ENCODE results near the gene DAND5.

The DAND5 gene

DNA sequence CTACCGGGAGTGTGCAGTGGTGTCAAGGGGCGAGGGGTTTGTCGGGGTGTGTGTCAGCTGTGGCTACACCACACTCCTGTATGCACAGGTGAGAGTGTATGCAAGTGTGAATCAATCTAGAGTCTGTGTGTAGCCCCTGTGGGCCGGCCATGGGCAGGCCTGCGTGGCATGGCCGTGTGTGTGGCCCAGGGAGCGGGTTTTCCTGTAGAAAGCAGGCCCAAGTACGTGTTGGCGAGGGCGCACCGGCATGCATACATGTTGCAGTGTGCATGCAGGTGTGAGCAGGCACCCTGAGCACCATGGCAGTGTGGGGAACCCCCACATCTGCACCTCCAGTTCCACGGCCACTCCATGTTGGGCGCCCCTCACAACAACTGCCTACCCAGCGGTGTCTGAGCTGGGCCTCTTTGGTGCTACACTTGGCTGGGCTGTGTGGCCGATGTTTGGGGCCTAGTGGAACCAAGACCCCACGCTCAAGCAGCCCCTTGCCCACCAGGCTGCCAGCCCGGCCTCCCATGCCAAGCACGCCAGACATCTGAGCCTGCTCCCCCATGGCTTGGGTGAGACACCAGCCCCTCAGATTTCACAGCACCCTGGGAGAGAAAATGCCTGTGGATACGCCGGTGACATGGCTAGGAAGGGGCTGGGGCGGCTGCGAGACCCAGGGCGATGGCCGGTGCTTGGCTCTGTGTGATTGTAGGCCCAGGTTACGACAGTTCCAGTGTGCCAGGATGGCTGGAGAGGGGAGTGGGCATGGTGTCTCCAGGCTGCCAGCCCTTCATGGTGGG is 28.0 kb downstream of the DAND5 start:
- H3K4me3 Mint-ChIP-seq: no peak overlapping the region
- H3K9me3 Mint-ChIP-seq: peaks cover 7% of the 10 kb centered on the region
- no peak for DNase-seq
- peaks cover 5% of the 10 kb centered on the region for H3K4me1 Mint-ChIP-seq
- H3K36me3 Mint-ChIP-seq (ENCODE audit: low read depth): no peaks in the 10 kb centered on the region
- no peak overlapping the region for H3K27ac Mint-ChIP-seq
- TF ChIP-seq, protein P1, sequence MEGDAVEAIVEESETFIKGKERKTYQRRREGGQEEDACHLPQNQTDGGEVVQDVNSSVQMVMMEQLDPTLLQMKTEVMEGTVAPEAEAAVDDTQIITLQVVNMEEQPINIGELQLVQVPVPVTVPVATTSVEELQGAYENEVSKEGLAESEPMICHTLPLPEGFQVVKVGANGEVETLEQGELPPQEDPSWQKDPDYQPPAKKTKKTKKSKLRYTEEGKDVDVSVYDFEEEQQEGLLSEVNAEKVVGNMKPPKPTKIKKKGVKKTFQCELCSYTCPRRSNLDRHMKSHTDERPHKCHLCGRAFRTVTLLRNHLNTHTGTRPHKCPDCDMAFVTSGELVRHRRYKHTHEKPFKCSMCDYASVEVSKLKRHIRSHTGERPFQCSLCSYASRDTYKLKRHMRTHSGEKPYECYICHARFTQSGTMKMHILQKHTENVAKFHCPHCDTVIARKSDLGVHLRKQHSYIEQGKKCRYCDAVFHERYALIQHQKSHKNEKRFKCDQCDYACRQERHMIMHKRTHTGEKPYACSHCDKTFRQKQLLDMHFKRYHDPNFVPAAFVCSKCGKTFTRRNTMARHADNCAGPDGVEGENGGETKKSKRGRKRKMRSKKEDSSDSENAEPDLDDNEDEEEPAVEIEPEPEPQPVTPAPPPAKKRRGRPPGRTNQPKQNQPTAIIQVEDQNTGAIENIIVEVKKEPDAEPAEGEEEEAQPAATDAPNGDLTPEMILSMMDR (IDR thresholded peaks at IDR 0.05): no peak
- peaks cover 61% of the 10 kb centered on the region for H3K27me3 Mint-ChIP-seq (ENCODE audit: low read depth, poor library complexity)

GRCh38 chr19:12997967-12998940 is 28.9 kb downstream of the DAND5 start:
- TF ChIP-seq, protein P1 (IDR thresholded peaks at IDR 0.05): no peak
- no peak for DNase-seq
- H3K27ac Mint-ChIP-seq: no peak overlapping the region
- peaks cover 4% of the 10 kb centered on the region for H3K9me3 Mint-ChIP-seq
- H3K27me3 Mint-ChIP-seq (ENCODE audit: low read depth, poor library complexity): peaks cover 70% of the 10 kb centered on the region
- peaks cover 5% of the 10 kb centered on the region for H3K4me1 Mint-ChIP-seq
- H3K4me3 Mint-ChIP-seq: no peak overlapping the region
- H3K36me3 Mint-ChIP-seq (ENCODE audit: low read depth): no peaks in the 10 kb centered on the region

DNA sequence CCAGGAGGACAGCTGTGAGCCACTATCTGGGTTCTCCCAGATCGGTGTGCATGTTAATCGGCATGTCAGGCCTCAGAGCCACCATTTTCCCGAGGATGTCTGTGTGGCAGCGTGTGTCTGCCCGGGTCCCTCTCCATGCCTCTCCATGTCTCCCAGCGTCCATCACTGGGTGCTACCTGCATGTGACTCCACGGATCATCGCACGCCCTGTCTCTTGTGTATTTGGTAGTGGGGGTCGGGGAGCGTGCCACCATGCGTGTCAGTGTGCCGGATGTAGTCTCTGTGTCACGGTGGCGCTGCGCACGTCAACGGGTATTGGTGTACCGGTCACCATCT is 31.8 kb downstream of the DAND5 start:
- Mint-ChIP-seq H3K27ac (no peak overlapping the region), H3K4me1 (no peaks in the 10 kb centered on the region), H3K4me3 (no peak overlapping the region), H3K9me3 (no peaks in the 10 kb centered on the region), H3K27me3 (ENCODE audit: low read depth, poor library complexity) (peaks cover 95% of the 10 kb centered on the region), H3K36me3 (ENCODE audit: low read depth) (no peaks in the 10 kb centered on the region)
- DNase-seq: no peak
- TF ChIP-seq, protein P1 (IDR thresholded peaks at IDR 0.05): no peak

GRCh38 chr19:13001502-13002165 is 32.3 kb downstream of the DAND5 start:
- TF ChIP-seq, protein P1 (IDR thresholded peaks at IDR 0.05): no peak
- H3K27me3 Mint-ChIP-seq (ENCODE audit: low read depth, poor library complexity): peaks cover 97% of the 10 kb centered on the region
- H3K9me3 Mint-ChIP-seq: no peaks in the 10 kb centered on the region
- no peaks in the 10 kb centered on the region for H3K36me3 Mint-ChIP-seq (ENCODE audit: low read depth)
- H3K27ac Mint-ChIP-seq: no peak overlapping the region
- H3K4me3 Mint-ChIP-seq: no peak overlapping the region
- no peak for DNase-seq
- H3K4me1 Mint-ChIP-seq: no peaks in the 10 kb centered on the region

GRCh38 chr19:13002166-13002898 is 33.0 kb downstream of the DAND5 start:
- TF ChIP-seq, protein P1 (IDR thresholded peaks at IDR 0.05): no peak
- H3K9me3 Mint-ChIP-seq: no peaks in the 10 kb centered on the region
- DNase-seq: no peak
- H3K27ac Mint-ChIP-seq: no peak overlapping the region
- H3K4me1 Mint-ChIP-seq: no peaks in the 10 kb centered on the region
- H3K4me3 Mint-ChIP-seq: no peak overlapping the region
- H3K27me3 Mint-ChIP-seq (ENCODE audit: low read depth, poor library complexity): peaks cover 97% of the 10 kb centered on the region
- H3K36me3 Mint-ChIP-seq (ENCODE audit: low read depth): no peaks in the 10 kb centered on the region

Measured in nephron progenitor cell (in vitro differentiated cells).